ENCODE measurements around the gene PTPRD.
A peak's percentile ranks its signal among the peaks of the same experiment; 100 is the strongest.
"Not testable (repeated sequence)": the region's sequence is repeated elsewhere in the genome, so short reads cannot be mapped to it uniquely, and the experiment has no call there.

The PTPRD gene

DNA sequence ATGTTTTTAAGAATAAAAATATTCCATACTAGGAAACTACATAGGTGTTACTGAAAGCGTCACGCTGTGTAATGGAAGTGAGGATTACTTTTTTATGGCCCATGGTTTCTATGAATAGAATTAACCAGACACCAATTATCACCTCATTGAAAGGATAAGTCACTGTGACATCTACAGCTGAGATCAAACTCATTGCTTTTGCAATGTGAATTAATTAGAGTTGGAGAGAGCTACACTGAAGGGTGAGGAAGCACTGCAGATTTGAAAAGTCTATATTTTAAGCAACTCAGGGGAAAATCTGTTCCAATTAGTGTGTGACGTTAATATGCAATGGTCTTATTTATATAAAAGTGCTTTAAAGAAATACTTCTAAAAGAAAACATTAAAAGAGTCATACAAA lies 1513.2 kb downstream of the PTPRD start:
- DNase-seq, result no peak

DNA sequence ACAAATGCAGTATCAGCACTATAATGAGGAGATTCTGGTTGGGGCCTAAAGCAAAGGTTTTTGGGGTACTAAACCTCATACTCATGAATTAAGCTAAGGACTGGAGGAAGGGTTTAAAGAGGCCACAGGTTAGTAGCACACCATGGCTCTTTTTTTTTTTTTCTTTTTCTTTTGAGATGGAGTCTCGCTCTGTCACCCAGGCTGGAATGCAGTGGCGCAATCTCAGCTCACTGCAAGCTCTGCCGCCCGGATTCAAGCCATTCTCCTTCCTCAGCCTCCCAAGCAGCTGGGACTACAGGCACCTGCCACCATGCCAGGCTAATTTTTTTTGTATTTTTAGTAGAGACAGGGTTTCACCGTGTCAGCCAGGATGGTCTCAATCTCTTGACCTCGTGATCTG lies 1515.5 kb downstream of the PTPRD start:
- not testable (repeated sequence) for DNase-seq

GRCh38 chr9:9091387-9091786 lies 1521.4 kb downstream of the PTPRD start:
- DNase-seq, result peak; percentile 21

DNA sequence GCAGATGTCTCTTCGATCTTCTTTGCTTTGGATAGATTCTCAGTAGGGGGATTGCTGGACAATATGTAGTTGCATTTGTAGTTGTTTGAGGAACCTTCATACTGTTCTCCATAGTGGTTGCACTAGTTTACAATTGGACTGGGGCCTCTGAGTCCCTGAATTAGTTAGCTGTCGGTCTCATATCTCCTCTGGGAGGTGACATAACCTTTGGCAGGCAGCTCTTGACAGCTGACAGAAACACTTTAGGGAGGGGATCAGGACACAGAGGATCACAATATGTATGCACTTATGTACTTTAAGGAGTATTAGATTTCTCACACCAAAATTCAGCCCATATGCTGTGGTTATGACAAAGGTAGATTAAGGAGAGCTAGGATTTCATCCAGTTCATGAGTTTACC lies 1533.3 kb downstream of the PTPRD start:
- no peak for DNase-seq

DNA sequence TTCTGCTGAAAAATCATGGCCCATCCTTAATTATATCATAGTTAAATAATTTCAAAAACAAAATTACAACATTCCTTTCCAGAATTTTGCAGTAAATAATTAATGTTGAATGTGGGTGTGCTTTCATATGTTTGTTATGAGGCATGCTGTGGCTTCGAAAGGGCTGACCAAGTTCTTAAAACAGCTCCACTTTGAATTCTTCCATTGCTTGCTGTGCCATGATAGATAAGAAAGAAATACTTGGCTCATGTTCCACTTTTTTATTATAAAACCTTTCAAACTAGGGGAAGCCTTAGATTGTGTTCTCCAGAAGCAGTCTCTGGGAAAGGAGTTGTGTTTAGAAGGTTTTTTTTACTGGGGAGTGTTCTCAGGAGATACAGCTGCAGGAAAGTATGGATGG lies 1534.5 kb downstream of the PTPRD start:
- DNase-seq, result no peak

DNA sequence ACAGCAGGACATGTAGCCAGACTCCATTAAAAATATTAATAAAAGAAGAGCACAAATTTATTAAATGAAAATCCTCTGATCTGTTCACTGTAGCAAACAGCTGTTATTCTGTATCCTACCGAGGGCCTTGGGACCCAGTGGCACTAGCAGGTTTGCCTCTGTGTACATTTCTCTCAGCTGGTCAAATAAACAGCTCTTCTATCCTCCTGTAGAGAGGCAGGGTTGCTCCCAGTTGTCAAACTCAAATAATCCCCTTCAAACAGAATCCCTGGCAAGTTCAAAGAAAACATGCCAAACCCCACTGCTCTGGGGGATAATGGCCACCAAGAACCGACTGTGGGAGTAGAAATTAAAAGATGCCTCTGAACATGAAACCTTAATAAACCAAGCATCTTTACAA lies 1551.2 kb downstream of the PTPRD start:
- DNase-seq, result no peak

DNA sequence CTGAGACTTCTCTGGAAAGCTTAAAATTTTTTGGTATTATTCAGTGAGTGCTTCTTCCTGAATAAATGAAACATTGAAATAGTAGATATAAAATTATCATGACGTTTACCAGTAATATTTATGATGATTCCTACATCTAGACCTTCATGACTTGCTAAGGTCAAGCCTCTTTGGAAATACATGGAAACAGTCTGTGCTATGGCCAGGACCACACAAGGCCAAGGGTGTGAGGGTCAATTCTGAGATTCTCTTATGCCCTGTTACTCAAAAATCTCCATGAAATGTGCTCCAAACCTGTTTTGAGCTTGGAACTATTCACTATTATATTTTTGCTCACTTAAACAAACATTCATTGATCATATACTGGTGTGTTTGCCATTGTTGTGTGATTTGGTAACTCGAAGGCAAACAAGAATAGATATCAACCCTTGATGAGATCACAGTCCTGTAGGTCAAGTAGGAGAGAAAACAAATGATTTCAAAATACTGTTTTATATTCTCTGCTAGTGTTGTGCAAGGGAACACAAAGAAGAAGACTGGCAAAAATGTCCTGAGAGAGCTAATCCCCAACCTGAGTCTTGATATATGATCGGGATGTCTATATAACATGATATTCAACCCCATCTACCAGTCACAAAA lies 1558.3 kb downstream of the PTPRD start:
- DNase-seq, result no peak

DNA sequence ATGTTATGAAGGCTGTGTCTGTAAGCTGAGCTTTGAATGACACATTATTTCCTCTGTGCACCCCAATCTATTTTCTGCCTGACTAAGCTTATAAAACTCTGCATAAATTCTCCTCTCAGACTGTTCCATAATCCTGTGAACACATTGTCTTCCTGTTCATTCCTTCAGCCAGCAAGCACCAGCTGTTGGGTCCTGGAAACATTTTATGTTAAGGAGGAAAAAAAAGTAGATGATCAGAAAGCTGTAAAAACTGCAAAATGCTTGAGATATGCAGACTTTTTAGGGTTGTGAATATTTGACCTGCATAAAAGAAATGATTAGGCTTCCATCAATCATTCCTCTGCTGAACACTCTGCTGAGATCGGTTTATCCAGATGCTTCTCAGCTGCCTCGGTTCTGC lies 1567.2 kb downstream of the PTPRD start:
- DNase-seq, result peak; percentile 77

DNA sequence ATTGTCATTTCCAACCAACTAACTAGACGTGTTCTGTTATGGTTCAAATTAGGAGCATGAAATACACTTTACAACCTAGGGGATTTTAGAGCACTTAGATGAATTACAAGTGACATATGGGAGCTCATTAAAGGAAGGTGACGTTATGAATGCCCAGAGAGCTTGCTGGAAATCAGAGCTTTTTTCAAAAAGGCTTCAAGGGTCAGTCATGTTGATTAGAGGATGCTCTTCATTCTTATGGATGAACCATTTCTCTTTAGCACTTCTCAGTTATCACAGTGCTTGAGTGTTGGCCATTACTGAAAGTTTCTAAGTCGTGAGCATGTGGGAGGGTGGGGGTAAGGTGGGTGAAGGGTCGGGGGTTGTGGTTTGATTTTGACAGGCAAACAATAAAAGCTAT lies 1567.7 kb downstream of the PTPRD start:
- DNase-seq, result peak; percentile 88

- not testable (repeated sequence) for DNase-seq
Measured at GRCh38 chr9:9043788-9044187, 1569.0 kb downstream of the PTPRD start.

DNA sequence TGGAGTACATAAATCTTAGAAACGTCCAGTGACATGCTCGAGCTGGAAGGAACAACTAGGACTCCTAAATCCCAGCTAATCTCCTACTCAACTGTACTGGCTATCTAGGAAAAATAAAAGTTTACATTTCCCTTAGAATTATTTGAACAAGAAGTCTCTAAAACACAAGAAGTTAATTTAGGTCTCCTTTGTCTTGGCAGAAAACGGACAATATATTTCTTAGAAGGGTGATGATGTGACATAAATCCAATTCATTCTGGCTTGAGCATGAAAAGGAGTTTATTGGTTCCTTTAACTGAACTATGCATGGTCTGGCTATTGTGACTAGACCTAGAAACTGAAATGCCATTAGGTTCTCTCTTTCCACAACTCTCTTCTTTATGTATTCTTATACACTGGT lies 1571.0 kb downstream of the PTPRD start:
- DNase-seq, result no peak

DNA sequence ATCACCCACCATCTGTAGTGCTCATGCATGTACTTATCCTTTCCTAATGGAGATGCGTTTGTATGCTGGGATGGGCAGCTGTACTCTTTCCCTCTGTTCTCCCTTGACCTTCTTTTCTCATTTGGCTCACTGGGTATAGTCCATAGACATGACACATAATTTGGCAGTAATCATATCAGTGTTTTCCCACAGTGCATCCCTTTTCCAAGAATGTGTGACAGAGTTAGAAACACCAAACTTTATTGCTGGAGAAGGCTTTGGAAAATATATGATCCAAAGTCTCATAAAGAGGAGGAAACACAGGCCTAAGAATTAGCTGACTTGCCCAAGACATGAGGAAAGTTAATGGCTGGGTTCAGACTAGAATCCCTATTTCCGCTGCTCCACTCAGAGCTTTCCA lies 1579.8 kb downstream of the PTPRD start:
- no peak for DNase-seq

GRCh38 chr9:9016597-9016996 lies 1596.2 kb downstream of the PTPRD start:
- no peak for DNase-seq

GRCh38 chr9:9004810-9005209 lies 1608.0 kb downstream of the PTPRD start:
- DNase-seq, result no peak

DNA sequence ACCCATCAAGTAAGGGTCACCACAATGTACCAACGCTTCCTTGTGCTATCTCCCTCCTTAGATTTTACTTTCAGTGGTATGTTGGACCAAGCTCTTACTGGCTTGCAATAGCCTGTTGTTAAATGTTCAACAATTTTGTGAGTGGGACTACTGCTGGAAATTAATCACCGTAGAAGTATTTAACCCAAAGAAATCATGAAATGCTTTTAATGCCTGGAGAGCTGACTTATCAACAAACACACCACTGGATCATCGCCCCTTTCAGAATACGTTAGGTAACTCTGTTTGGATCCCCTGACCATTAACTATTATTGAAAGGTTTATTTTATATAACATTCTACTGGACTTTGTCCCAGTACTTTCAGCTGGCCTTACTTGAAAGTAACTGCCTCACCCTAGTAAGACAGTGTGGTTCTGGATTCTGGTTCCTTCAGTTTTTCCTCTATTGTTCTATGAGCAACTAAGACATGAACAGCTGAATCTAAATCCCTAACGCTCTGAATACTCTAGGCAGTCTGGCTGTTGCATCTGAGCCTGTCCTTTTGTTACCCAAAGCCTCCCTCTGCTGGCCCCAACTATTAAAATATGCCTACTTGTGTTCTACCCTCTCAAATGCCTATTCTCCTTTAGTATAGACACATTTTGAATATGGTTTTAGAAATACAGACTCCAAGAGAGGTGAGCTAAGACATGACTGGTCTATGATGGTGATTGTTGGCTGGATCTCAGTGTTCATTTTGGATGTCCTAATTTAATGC lies 1609.8 kb downstream of the PTPRD start:
- DNase-seq, result peak; percentile 45

GRCh38 chr9:8980496-8981013 lies 1632.2 kb downstream of the PTPRD start:
- DNase-seq, result peak; percentile 17

DNA sequence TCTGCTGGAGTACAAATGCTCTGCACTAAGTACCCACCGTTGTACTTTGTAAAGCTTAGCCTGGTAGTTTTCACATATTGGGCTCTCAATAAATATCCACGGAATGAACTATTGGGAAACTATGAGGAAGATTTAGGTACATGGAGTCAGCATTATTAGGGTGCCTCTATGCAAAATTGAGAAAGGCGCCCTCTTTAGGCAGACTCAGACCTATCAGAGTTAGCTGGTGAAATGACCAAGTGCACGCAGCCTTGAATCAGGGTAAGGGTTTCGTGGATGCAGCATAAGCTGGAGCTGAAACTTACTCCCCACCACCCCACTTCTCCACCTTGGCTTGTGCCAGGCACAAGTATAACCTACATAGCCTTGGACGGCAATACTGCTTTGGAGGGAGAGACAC lies 1634.5 kb downstream of the PTPRD start:
- DNase-seq, result no peak

DNA sequence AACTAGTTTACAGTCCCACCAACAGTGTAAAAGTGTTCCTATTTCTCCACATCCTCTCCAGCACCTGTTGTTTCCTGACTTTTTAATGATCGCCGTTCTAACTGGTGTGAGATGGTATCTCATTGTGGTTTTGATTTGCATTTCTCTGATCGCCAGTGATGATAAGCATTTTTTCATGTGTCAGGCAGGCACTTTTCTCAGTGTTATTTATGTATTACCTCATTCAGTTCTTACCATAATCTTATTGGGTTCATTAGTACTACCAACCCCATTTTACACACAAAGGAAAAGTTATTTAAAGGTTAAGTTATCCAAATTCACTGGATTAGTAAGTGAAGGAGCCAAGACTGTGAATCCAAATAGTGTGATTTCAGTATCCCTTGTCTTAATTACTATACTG lies 1644.5 kb downstream of the PTPRD start:
- not testable (repeated sequence) for DNase-seq

DNA sequence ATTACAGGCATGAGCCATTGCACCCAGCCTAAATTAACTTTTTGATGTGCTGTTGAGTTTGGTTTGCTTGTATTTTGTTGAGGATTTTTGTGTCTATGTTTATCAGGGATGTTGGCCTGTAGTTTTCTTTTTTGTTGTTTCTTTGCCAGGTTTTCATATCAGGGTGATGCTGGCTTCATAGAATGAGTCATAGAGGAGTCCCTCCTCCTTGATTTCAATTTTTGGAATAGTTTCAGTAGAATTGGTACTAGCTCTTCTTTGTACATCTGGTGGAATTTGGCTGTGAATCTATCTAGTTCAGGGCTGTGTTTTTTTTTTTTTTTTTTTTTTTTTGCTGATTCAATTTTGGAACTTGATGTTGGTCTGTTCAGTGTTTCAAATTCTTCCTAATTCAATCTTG lies 1648.9 kb downstream of the PTPRD start:
- DNase-seq, result no peak

DNA sequence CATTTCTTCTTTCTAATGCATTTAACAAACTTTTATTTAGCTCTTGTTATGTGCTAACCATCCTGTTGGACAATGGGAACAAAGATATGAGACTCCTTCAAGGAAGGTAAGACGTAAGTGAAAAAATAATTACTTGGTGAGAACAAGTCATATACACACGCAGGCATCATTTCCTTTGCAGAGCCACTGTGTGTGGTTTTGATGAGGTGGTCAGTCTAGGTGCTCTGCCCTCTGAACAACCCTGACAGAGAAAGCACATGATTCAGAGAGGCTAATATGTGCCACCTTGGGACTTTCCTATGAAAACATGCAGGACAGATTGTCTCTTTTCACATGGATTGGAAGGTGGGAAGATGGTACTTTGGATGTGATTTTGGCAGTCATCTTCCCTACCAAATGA lies 1650.7 kb downstream of the PTPRD start:
- DNase-seq, result no peak

DNA sequence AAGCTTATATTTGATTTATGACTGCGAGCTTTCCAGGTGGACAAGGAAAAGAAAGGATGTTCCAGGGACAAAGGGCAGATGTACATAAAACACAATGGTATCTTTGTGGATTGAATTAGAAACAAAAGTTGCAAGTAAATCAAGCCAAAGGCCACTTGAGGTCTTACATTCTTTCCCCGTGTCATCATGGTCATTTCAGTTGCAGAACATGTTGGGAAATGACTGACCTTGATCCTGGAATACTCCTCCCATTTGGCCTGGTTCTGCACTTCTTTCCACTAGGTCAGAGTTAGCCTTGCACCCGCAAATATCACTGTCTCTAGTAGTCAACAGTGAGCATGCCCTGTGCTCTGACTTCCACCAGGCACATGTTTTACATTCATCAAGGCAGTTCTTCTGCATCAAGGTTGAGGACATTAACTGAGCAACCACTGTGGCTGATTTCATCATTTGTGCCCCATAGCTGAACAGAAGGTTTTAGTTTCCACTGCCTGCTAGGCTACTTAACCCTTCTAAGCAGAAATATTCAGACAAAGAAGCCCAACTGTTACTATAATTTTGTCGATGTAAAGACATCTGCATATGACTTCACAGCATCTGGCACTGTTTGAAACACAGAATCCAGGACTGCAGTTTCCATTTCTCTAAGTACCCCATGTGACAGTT lies 1651.5 kb downstream of the PTPRD start:
- peak; percentile 34 for DNase-seq

- DNase-seq, result no peak
Measured at GRCh38 chr9:8960254-8960653, 1652.5 kb downstream of the PTPRD start.

- DNase-seq, result no peak
Measured at GRCh38 chr9:8958358-8958757, 1654.4 kb downstream of the PTPRD start.

DNA sequence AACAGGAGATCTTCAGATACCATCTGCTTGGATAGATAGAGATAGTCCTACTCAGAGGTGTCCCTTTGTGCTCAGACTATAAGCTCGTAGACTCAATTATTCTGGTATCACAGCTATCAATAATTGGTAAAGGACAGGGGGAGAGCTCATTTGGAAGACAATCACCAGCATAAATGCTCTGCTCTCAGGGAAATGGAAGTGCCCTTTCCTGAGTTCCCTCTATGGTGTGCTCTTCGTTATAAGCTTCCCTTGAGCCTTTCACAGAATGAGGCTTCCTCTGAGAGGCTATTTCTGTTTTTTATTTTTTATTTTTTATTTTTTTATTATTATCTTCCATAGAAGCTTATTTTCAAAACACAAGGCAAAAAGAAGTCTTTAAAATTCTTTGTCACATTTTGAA lies 1657.5 kb downstream of the PTPRD start:
- no peak for DNase-seq

All from eye (tissue), 1 donor.